ENCODE results near the gene SPATA25.
"Not testable (repeated sequence)": the region's sequence is repeated elsewhere in the genome, so short reads cannot be mapped to it uniquely, and the experiment has no call there.

Gene SPATA25

GRCh38 chr20:45913116-45913515 is 25.7 kb upstream of the SPATA25 start:
- no peak for DNase-seq

- no peak for DNase-seq
These were observed 24.9 kb upstream of the SPATA25 start for GRCh38 chr20:45912344-45912682.

GRCh38 chr20:45911486-45912343 is 24.3 kb upstream of the SPATA25 start, which contains the start of gene PLTP:
PLTP (minus strand) TSS chr20:45912155; CDS start chr20:45911452, 703 bp downstream.
- DNase-seq, result no peak

- no peak for DNase-seq
These were observed 23.5 kb upstream of the SPATA25 start for GRCh38 chr20:45910670-45911485.

- no peak for DNase-seq
These were observed 22.6 kb upstream of the SPATA25 start for GRCh38 chr20:45909817-45910669.

- DNase-seq, result no peak
These were observed 21.9 kb upstream of the SPATA25 start for GRCh38 chr20:45909336-45909808.

GRCh38 chr20:45908084-45908483 is 20.7 kb upstream of the SPATA25 start:
- DNase-seq, result no peak

GRCh38 chr20:45907219-45907948 is 20.0 kb upstream of the SPATA25 start:
- no peak for DNase-seq

- DNase-seq, result no peak
These were observed 18.2 kb upstream of the SPATA25 start for GRCh38 chr20:45905505-45906079.

- DNase-seq, result no peak
These were observed 17.4 kb upstream of the SPATA25 start for GRCh38 chr20:45904583-45905504.

- no peak for DNase-seq
These were observed 14.8 kb upstream of the SPATA25 start for GRCh38 chr20:45902199-45902701.

GRCh38 chr20:45901332-45901731 is 13.9 kb upstream of the SPATA25 start:
- not testable (repeated sequence) for DNase-seq

- DNase-seq, result no peak
These were observed 11.8 kb upstream of the SPATA25 start for GRCh38 chr20:45899046-45899835.

- no peak for DNase-seq
These were observed 10.9 kb upstream of the SPATA25 start for GRCh38 chr20:45898285-45898684.

GRCh38 chr20:45897692-45898091 is 10.3 kb upstream of the SPATA25 start:
- no peak for DNase-seq

GRCh38 chr20:45897289-45897688 is 9.9 kb upstream of the SPATA25 start:
- no peak for DNase-seq

- no peak for DNase-seq
These were observed 9.3 kb upstream of the SPATA25 start for GRCh38 chr20:45896641-45897161.

GRCh38 chr20:45894797-45895196 is 7.4 kb upstream of the SPATA25 start:
- DNase-seq, result no peak

GRCh38 chr20:45893831-45894230 is 6.4 kb upstream of the SPATA25 start:
- no peak for DNase-seq
